Activated CD4-positive, alpha-beta T cell treated with anti-CD3 and anti-CD28 coated beads for 36 hours (primary cell): ENCODE results near the gene RBMS3. TPM values are rescaled to one million over a fixed set of nuclear protein-coding genes. Genes with fewer than 3 reads are reported as not detected.

Source experiments
- ATAC-seq: fragments of 200-7000 bp; cut with Tn5 transposase; one replicate; pipeline ENCODE4 v1.10.0; 2021; ENCODE audit warnings: mild to moderate bottlenecking, moderate library complexity
- CTCF ChIA-PET: fragments of 350-600 bp; sonication (Branson Sonifier 250); formaldehyde crosslinking; loops from one replicate; lab custom pipeline; 2021; ENCODE audit warnings: antibody characterized with exemption; lab: Charles Lee
- POLR2A ChIA-PET: fragments of 350-600 bp; sonication (Branson Sonifier 250); formaldehyde crosslinking; loops from one replicate; lab custom pipeline; 2021; ENCODE audit warnings: antibody characterized with exemption, inconsistent platforms; lab: Charles Lee
- DNase-seq: peaks from one replicate; pipeline ENCODE4 v3.0.0-alpha.2; 2020
- H3K27ac Mint-ChIP-seq: one replicate; pipeline ENCODE4 v1.8.0; 2021; ENCODE audit warnings: mixed read lengths
- H3K27me3 Mint-ChIP-seq: one replicate; pipeline ENCODE4 v1.8.0; 2021; ENCODE audit warnings: mixed read lengths
- H3K36me3 Mint-ChIP-seq: one replicate; pipeline ENCODE4 v1.8.0; 2021; ENCODE audit warnings: low read depth, mixed read lengths
- H3K4me1 Mint-ChIP-seq: one replicate; pipeline ENCODE4 v1.8.0; 2021; ENCODE audit warnings: mixed read lengths
- H3K4me3 Mint-ChIP-seq: one replicate; pipeline ENCODE4 v1.8.0; 2021; ENCODE audit warnings: mild to moderate bottlenecking, moderate library complexity, mixed read lengths
- H3K9me3 Mint-ChIP-seq: one replicate; pipeline ENCODE4 v1.8.0; 2021; ENCODE audit warnings: low read depth, mixed read lengths
- intact Hi-C, 2 experiments: fragments of 100-400 bp; cut with DNase I in 1 of 2; cut with micrococcal nuclease in 1 of 2; formaldehyde crosslinking; loops; one replicate each; pipeline versions ENCODE4 v1.14.2 to v1.15.1; 2022 to 2024; cut with DNase I, micrococcal nuclease
- total RNA-seq, 2 experiments: library from RNA; stranded (reverse); gene quantifications; one replicate each; pipeline ENCODE4 v1.2.3, GENCODE V29; 2021

The RBMS3 gene
- total RNA-seq, 2 experiments from 2014 or later = 1.5 to 2.0 TPM

DNA sequence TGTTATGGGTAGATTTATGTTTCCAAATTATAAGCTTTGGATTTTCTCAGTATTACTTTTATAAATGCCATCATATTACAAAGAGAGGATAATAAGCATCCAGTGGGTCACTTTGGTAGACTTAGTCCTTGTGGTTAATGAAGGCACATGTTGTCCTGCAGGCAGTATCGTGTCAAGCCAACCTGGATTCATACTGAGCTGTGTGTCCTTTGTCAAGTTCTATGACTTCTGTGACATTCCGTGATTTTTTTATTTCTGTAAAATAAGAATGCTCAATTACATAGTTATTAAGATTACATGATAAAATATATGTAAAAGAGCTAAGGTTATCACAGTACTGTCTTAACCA lies 257.7 kb downstream of the RBMS3 start:
- no peaks in the 10 kb centered on the region for H3K4me1 Mint-ChIP-seq
- H3K27ac Mint-ChIP-seq = no peak overlapping the region
- no peaks in the 10 kb centered on the region for H3K9me3 Mint-ChIP-seq
- CTCF ChIA-PET = interaction anchor here (0.8 kb wide), 1 partner anchor 10 kb away, joined by 3 read pairs; no protein-coding TSS in a partner anchor
- POLR2A ChIA-PET = no interaction called here
- intact Hi-C loops = no loop called here
- no peak for DNase-seq
- no peaks in the 10 kb centered on the region for H3K27me3 Mint-ChIP-seq
- no peak for ATAC-seq
- no peak overlapping the region for H3K4me3 Mint-ChIP-seq
- no peaks in the 10 kb centered on the region for H3K36me3 Mint-ChIP-seq

DNA sequence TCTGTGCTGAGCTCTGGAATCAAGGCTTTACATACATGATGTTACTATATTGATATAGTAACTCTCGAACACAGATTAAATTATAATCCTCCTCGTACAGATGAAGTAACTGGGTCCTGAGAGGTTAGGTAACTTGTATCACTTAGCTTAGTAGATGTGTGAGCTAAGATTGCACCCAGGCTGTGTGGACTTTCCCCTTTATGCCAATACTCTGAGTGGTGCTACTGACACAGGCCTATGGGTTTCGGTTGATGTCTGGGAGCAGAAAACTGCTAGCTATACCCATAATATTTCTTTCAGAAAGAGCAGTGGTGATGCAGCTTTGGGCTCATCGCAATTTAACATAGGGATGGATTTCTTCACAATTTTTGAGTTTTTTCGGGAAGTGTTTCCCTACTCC lies 259.7 kb downstream of the RBMS3 start:
- no peaks in the 10 kb centered on the region for H3K4me1 Mint-ChIP-seq
- intact Hi-C loops = no loop called here
- no peaks in the 10 kb centered on the region for H3K27me3 Mint-ChIP-seq
- CTCF ChIA-PET = no interaction called here
- no peak overlapping the region for H3K27ac Mint-ChIP-seq
- POLR2A ChIA-PET = no interaction called here
- no peak overlapping the region for H3K4me3 Mint-ChIP-seq
- ATAC-seq (no peak), DNase-seq (no peak)
- no peaks in the 10 kb centered on the region for H3K9me3 Mint-ChIP-seq
- no peaks in the 10 kb centered on the region for H3K36me3 Mint-ChIP-seq

DNA sequence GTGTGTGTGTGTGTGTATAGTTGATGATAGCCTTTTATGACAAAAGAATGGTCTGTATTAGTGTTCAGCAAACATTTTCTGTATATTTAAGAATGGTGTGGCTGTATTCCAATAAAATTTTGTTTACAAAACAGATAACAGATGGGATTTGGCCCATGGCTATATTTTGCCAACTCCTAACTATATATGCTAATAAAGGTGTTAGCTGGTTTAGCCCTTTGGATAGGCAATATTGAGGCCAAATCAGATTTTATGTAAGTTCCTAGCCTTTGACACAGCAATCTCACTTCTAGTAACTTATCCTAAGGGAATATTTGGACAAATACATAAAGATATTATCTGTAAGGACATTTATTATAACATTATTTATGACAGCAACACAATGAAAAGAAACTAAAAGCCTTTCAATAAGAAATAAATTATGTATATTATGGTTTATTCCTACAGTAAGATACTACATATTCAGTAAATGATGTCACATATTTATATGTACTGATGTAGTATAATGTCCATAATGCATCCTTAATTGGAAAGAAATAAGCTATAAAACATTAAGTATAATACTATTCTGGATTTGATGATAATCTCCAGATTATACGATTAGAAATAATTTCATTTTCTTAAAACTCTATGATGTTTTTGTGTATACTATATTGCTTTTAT lies 264.0 kb downstream of the RBMS3 start:
- POLR2A ChIA-PET = no interaction called here
- ATAC-seq (no peak), DNase-seq (no peak)
- H3K4me1 Mint-ChIP-seq = no peaks in the 10 kb centered on the region
- H3K27ac Mint-ChIP-seq = no peak overlapping the region
- H3K36me3 Mint-ChIP-seq = no peaks in the 10 kb centered on the region
- no peaks in the 10 kb centered on the region for H3K9me3 Mint-ChIP-seq
- no peaks in the 10 kb centered on the region for H3K27me3 Mint-ChIP-seq
- H3K4me3 Mint-ChIP-seq = no peak overlapping the region
- CTCF ChIA-PET = interaction anchor here (1.0 kb wide), 1 partner anchor 903 kb away, joined by 3 read pairs; no protein-coding TSS in a partner anchor
- intact Hi-C loops = no loop called here

DNA sequence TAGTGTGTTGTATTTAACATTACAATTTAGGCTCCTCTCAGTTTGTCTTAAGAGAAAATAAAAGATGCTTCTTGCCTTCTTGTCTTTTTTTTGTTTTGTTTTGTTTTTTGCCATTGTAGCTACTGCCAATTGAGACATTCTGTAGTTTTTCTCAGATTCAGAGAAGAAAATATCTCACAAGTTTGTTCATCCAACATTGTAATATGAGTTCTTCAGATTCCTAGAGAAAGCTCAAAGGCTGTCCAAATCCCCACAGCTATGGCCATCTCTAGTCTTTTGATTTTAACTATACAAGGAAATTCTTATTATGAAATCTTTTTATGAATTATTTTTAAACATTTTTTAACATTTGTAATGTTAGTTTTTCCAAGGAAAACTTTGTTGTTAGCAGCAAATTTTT lies 264.7 kb downstream of the RBMS3 start:
- intact Hi-C loops = no loop called here
- DNase-seq = no peak
- CTCF ChIA-PET = no interaction called here
- Mint-ChIP-seq H3K27me3 (no peaks in the 10 kb centered on the region), H3K27ac (no peak overlapping the region), H3K4me1 (no peaks in the 10 kb centered on the region), H3K4me3 (no peak overlapping the region), H3K36me3 (no peaks in the 10 kb centered on the region), H3K9me3 (no peaks in the 10 kb centered on the region)
- POLR2A ChIA-PET = no interaction called here
- ATAC-seq = no peak

DNA sequence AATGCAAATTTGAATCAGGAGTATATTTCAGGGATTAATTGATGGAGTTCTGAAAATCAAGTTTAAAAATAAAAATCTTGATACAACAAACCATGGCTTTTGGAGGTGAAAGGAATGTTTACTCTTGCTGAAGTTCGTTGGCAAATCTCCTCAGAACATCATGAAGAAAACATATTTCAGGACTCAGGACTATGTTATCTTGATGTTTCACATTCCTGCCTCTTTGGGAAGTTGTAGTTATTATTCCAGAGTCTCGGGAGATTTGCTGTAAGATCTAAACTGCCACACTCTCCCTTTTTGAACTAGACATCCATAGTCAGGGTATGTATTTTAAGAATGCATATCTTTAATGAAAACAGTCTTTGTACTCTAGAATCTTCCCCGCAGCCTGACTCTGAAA lies 271.2 kb downstream of the RBMS3 start:
- H3K4me3 Mint-ChIP-seq = no peak overlapping the region
- H3K9me3 Mint-ChIP-seq = no peaks in the 10 kb centered on the region
- CTCF ChIA-PET = no interaction called here
- H3K27me3 Mint-ChIP-seq = peaks cover 3% of the 10 kb centered on the region
- no peaks in the 10 kb centered on the region for H3K36me3 Mint-ChIP-seq
- DNase-seq = no peak
- no peak for ATAC-seq
- POLR2A ChIA-PET = no interaction called here
- peaks cover 6% of the 10 kb centered on the region for H3K4me1 Mint-ChIP-seq
- intact Hi-C loops = no loop called here
- H3K27ac Mint-ChIP-seq = no peak overlapping the region

DNA sequence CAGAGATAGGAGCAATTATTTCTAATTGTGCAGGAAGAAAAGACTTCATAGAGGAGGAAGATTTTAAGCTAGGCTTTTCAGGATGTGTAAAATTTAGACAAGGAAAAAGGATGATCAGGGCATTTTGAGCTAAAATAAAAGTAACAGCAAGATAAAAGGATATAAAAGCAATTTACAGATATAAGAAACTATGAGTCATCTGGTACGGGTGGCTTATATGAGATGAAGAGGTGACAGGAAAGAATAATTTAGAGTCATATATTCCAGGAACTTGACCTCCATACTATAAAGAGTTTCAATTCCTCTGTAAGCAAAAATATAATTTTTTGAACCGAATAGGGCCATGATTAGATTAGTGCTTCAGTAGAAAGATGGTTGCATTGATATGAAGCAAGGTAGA lies 273.7 kb downstream of the RBMS3 start:
- Mint-ChIP-seq H3K4me3 (no peak overlapping the region), H3K36me3 (no peaks in the 10 kb centered on the region), H3K4me1 (peaks cover 6% of the 10 kb centered on the region), H3K27ac (no peak overlapping the region), H3K9me3 (no peaks in the 10 kb centered on the region), H3K27me3 (peaks cover 3% of the 10 kb centered on the region)
- no peak for DNase-seq
- POLR2A ChIA-PET = no interaction called here
- intact Hi-C loops = no loop called here
- no peak for ATAC-seq
- CTCF ChIA-PET = interaction anchor here (0.5 kb wide), 1 partner anchor 378 kb away, joined by 3 read pairs; no protein-coding TSS in a partner anchor

DNA sequence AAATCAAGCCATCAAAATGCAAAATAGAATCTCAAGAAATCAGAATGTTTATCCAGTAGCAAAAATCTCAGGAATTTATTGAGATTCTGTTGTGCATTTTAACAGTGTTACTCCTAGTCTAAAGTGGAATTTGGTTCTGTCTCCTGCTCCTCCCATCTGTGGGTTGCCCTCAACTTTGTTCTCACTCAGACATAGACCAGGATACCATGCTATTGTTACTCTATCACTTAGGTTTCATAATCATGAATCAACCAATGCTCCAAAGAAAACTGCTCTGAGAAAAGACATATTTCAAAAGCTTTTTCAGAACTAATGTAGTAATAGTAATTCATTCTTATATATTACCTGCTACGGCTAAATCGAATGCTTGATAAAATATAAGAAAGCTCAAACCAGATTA lies 274.7 kb downstream of the RBMS3 start:
- intact Hi-C loops = no loop called here
- CTCF ChIA-PET = interaction anchor here (0.6 kb wide), 1 partner anchor 145 kb away, joined by 3 read pairs; no protein-coding TSS in a partner anchor

DNA sequence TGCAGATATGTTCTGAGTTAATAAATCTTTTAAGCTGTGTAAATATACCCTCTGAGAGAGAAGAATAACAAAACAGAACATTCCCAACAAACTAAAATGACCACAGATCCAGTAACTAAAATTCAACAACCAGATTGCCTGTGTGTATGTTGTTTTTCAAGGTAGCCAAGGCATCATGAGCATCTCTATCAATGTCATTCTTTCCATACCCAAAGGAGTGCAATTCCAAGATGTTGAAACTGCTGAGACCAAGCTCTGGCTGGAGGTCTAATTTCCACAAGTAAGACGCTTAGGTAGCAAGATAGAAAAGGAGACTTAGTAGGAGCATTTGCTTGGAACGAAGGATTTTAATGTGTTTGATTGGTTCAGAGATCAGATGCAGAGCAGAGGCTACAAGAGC lies 276.3 kb downstream of the RBMS3 start:
- intact Hi-C loops = no loop called here
- DNase-seq = no peak
- Mint-ChIP-seq H3K27me3 (peaks cover 3% of the 10 kb centered on the region), H3K9me3 (no peaks in the 10 kb centered on the region), H3K36me3 (no peaks in the 10 kb centered on the region), H3K4me1 (peaks cover 6% of the 10 kb centered on the region), H3K4me3 (no peak overlapping the region), H3K27ac (no peak overlapping the region)
- no peak for ATAC-seq
- ChIA-PET POLR2A (no interaction called here), CTCF (no interaction called here)

More for the DNA sequence above, 274.7 kb downstream of the RBMS3 start:
- peaks cover 6% of the 10 kb centered on the region for H3K4me1 Mint-ChIP-seq
- H3K36me3 Mint-ChIP-seq = no peaks in the 10 kb centered on the region
- H3K27ac Mint-ChIP-seq = no peak overlapping the region
- H3K9me3 Mint-ChIP-seq = no peaks in the 10 kb centered on the region
- no peak overlapping the region for H3K4me3 Mint-ChIP-seq
- POLR2A ChIA-PET = no interaction called here
- ATAC-seq (no peak), DNase-seq (no peak)
- peaks cover 3% of the 10 kb centered on the region for H3K27me3 Mint-ChIP-seq

DNA sequence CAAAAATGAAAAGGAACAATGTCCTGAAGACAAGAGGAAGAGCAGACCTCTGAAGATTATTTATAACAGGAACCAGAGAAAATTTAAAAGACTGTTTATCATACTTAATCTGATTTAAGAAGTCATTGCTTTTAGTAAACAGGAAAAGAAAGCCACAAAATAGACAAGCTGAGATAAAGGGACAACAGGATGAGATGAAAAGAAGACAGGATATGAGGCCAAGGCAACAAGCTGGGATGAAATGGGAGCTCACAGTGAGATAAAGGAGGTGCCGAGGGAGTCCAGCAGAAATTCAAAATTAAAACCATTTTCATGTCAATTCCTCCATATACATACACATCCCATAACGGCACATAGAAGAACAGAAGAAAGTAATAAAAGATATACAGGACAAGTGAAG lies 277.0 kb downstream of the RBMS3 start:
- DNase-seq (no peak), ATAC-seq (no peak)
- H3K4me1 Mint-ChIP-seq = peaks cover 6% of the 10 kb centered on the region
- intact Hi-C loops = no loop called here
- no peaks in the 10 kb centered on the region for H3K9me3 Mint-ChIP-seq
- H3K27me3 Mint-ChIP-seq = peaks cover 3% of the 10 kb centered on the region
- H3K36me3 Mint-ChIP-seq = no peaks in the 10 kb centered on the region
- ChIA-PET POLR2A (interaction anchor here (0.6 kb wide), 1 partner anchor 1936 kb away, joined by 3 read pairs; no protein-coding TSS in a partner anchor), CTCF (no interaction called here)
- H3K27ac Mint-ChIP-seq = no peak overlapping the region
- no peak overlapping the region for H3K4me3 Mint-ChIP-seq

DNA sequence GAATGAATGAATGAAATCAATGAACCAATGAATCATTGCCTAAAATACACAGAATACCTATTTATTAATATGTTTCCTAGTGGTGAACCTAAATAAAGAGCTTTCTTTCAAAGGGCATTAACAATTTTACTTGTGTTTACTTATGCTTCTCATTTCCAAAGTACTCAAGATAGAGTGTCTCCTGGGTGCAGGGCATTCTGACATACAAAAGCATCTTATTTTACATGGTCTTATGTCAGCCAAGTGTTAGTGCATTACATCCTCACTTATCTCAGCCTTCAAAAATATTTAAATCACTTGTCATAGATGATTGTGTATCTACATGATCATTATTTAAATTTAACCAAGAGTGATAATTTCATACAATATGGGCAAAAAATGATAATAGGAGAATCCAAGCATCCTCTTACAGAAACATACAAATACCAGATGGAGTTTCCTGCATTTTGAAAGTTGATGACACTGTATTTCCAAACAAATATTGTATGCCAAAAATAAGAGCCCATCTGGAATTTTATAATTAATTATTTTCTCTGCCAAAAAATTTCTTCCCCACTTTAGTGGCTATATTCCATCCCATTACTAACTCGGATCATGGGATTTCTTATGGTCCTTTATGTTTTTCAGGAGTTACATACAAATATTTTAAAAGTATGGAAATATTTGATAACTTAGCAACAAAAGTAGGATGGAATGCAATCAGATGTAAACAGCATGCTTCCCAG lies 279.0 kb downstream of the RBMS3 start:
- H3K4me1 Mint-ChIP-seq = no peaks in the 10 kb centered on the region
- no peak overlapping the region for H3K27ac Mint-ChIP-seq
- intact Hi-C loops = no loop called here
- no peaks in the 10 kb centered on the region for H3K27me3 Mint-ChIP-seq
- ChIA-PET POLR2A (no interaction called here), CTCF (no interaction called here)
- no peak overlapping the region for H3K4me3 Mint-ChIP-seq
- no peaks in the 10 kb centered on the region for H3K9me3 Mint-ChIP-seq
- ATAC-seq = no peak
- no peak for DNase-seq
- no peaks in the 10 kb centered on the region for H3K36me3 Mint-ChIP-seq

DNA sequence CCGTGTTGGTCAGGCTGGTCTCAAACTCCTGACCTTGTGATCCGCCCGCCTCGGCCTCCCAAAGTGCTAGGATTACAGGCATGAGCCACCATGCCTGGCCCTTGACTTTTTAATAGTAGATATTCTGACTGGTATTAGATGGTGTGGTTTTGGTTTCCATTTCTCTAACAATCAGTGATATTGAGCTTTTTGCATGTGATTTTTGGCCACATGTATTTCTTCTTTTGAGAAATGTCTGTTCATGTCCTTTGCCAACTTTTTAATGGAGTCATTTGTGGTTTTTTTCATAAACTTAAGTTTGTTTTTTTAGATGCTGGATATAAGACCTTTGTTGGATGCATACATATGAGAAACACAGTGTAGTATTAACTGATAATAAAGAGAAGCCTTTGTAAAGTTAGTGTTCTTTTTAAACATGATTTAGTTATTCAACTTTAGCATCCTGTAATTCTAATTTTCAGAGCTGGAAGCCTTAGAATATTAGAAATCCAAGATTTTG lies 280.8 kb downstream of the RBMS3 start:
- CTCF ChIA-PET = no interaction called here
- H3K4me1 Mint-ChIP-seq = no peaks in the 10 kb centered on the region
- intact Hi-C loops = no loop called here
- POLR2A ChIA-PET = no interaction called here
- no peaks in the 10 kb centered on the region for H3K36me3 Mint-ChIP-seq
- H3K4me3 Mint-ChIP-seq = no peak overlapping the region
- H3K27me3 Mint-ChIP-seq = no peaks in the 10 kb centered on the region
- no peaks in the 10 kb centered on the region for H3K9me3 Mint-ChIP-seq
- DNase-seq = no peak
- ATAC-seq = no peak
- H3K27ac Mint-ChIP-seq = no peak overlapping the region

DNA sequence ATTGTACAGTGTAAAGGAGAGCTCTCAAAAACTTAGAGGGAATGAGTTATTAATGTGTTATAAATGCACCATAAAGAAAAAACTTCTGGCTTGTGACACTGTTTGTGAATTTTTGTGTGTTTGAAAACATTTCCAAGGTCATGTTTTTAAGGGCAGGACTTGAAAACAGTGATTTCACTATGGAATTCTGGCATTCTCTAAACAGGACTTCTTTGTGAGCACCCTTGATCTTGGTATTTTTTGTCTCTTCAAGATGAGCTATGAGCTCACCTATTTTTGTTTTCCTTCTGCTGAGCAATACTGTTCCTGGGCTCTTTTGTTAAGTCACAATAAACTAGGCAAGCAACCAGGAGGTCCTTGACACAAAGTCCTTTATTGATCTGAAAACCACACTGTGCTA lies 284.4 kb downstream of the RBMS3 start:
- Mint-ChIP-seq H3K27me3 (no peaks in the 10 kb centered on the region), H3K27ac (no peak overlapping the region), H3K4me1 (no peaks in the 10 kb centered on the region), H3K4me3 (no peak overlapping the region), H3K9me3 (no peaks in the 10 kb centered on the region), H3K36me3 (no peaks in the 10 kb centered on the region)
- ATAC-seq = no peak
- ChIA-PET CTCF (no interaction called here), POLR2A (no interaction called here)
- intact Hi-C loops = no loop called here
- no peak for DNase-seq
